DMS153 treated with DMSO at 0.1 percent for 48 hours (cell line): ENCODE data around the gene MDGA2.

Experiments used
- DNase-seq: peaks from one replicate; lab custom pipeline; 2025; ENCODE audit not compliant: unreplicated experiment; lab: John Stamatoyannopoulos, UW

The MDGA2 gene

GRCh38 chr14:47154276-47154797 is 521.1 kb downstream of the MDGA2 start:
- DNase-seq: no peak

GRCh38 chr14:47153746-47154145 is 521.7 kb downstream of the MDGA2 start:
- no peak for DNase-seq

- DNase-seq: no peak
Observed at GRCh38 chr14:47150267-47150666, 525.1 kb downstream of the MDGA2 start.

- no peak for DNase-seq
Observed at GRCh38 chr14:47149326-47149725, 526.1 kb downstream of the MDGA2 start.

GRCh38 chr14:47148686-47149085 is 526.7 kb downstream of the MDGA2 start:
- no peak for DNase-seq

- no peak for DNase-seq
Observed at GRCh38 chr14:47120645-47121044, 554.8 kb downstream of the MDGA2 start.

GRCh38 chr14:47103771-47104170 is 571.6 kb downstream of the MDGA2 start:
- no peak for DNase-seq

- DNase-seq: no peak
Observed at GRCh38 chr14:47102472-47102871, 572.9 kb downstream of the MDGA2 start.

GRCh38 chr14:47085678-47086077 is 589.7 kb downstream of the MDGA2 start:
- DNase-seq: no peak

GRCh38 chr14:47065326-47065725 is 610.1 kb downstream of the MDGA2 start:
- DNase-seq: no peak

- DNase-seq: no peak
Observed at GRCh38 chr14:47060050-47060449, 615.4 kb downstream of the MDGA2 start.

GRCh38 chr14:47057364-47057763 is 618.0 kb downstream of the MDGA2 start:
- no peak for DNase-seq

- no peak for DNase-seq
Observed at GRCh38 chr14:47044841-47045240, 630.6 kb downstream of the MDGA2 start.

GRCh38 chr14:47040550-47040949 is 634.9 kb downstream of the MDGA2 start:
- no peak for DNase-seq

GRCh38 chr14:47039336-47039735 is 636.1 kb downstream of the MDGA2 start:
- no peak for DNase-seq

- DNase-seq: no peak
Observed at GRCh38 chr14:47022721-47023120, 652.7 kb downstream of the MDGA2 start.

- DNase-seq: no peak
Observed at GRCh38 chr14:47020500-47020899, 654.9 kb downstream of the MDGA2 start.

GRCh38 chr14:47012533-47013280 is 662.7 kb downstream of the MDGA2 start:
- no peak for DNase-seq

GRCh38 chr14:47009615-47010014 is 665.8 kb downstream of the MDGA2 start:
- no peak for DNase-seq

GRCh38 chr14:47008732-47009131 is 666.7 kb downstream of the MDGA2 start:
- DNase-seq: no peak

- DNase-seq: no peak
Observed at GRCh38 chr14:46999661-47000060, 675.7 kb downstream of the MDGA2 start.

- no peak for DNase-seq
Observed at GRCh38 chr14:46989566-46989965, 685.8 kb downstream of the MDGA2 start.

GRCh38 chr14:46988312-46988711 is 687.1 kb downstream of the MDGA2 start:
- DNase-seq: no peak
